Measurements from ENCODE around the gene IPPK.

IPPK gene

DNA sequence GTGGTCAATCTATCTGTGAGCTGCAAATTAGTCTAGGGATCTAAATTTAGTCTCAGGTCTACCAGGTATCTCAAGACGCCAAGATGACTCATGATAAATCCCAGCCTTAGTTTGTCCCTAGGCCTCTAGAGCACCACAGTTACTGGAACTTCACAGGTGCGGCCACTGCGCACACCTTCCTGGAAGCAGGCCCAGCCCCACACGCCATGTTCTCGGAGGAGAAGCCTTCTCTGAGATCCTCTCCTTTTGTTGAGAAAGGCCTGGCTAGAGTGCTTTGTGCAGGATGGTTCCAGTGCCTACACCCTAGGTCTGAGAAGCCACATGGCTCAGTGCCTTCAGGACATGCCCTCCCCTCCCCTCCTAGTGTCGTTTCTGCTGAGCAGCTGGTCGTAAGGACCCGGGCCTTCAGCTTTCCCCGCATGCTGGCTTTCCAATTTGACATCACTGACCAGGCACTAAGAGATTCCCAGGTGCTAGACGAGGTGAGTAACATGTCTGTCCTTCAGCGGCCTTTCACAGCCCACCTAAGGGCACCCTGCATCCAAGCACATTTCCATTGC lies 51.9 kb downstream of the IPPK start:
- H3K4me1 ChIP-seq (ENCODE audit: control insufficient read depth in 1 of 2, insufficient read depth in 2 of 2, low read length in 2 of 2), result peaks cover 18 to 48% of the 10 kb centered on the region in 2 donors
- peak overlapping the region; percentile 28 for H3K27ac ChIP-seq (ENCODE audit: low read length)
- no peaks in the 10 kb centered on the region for H3K27me3 ChIP-seq (ENCODE audit: low read depth, low read length)
- H3K9me3 ChIP-seq (ENCODE audit: control insufficient read depth in 1 of 2, low read length in 2 of 2), result no peaks in the 10 kb centered on the region
- H3K36me3 ChIP-seq (ENCODE audit: control insufficient read depth in 1 of 2, insufficient read depth in 2 of 2, low read length in 2 of 2), result peaks cover 10 to 31% of the 10 kb centered on the region in 2 donors
- H3K4me3 ChIP-seq (ENCODE audit: low read depth in 1 of 2, low read length in 2 of 2), result peak overlapping the region in 1 of 2 donors; percentile 21

DNA sequence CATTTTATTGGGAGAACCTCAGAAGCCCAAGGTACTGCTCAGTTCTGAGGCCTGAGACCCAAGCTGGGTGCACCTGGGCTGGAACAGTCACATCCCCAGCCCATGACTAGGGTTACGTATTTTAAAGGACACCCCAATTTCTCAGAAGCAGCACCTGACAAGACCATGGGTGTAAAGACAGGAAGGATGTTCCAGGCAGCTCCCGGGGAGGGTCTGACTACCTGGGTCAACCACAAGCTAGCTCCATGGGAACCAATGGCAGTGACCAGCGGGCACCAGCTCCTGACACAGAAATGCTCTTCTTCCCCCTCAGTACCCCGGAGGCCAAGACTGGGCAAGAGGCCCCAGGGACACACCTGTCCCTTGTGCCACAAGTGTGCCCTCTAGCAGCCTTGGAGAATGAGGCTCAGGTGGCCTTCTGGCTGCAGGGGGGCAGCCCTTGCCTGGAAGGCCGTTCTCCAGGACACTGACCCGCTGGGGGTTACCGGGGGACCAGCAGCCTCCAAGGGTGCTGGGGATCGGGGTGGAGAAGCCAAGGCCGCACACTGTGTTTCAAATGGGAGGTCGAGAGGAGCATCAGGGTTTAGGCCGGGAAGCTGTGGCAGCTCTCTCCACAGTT lies 52.6 kb downstream of the IPPK start:
- Histone ChIP-seq H3K4me3 (ENCODE audit: low read depth in 1 of 2, low read length in 2 of 2) (peak overlapping the region in 1 of 2 donors; percentile 21), H3K9me3 (ENCODE audit: control insufficient read depth in 1 of 2, low read length in 2 of 2) (no peaks in the 10 kb centered on the region), H3K27ac (ENCODE audit: low read length) (peak overlapping the region; percentile 88), H3K27me3 (ENCODE audit: low read depth, low read length) (no peaks in the 10 kb centered on the region), H3K36me3 (ENCODE audit: control insufficient read depth in 1 of 2, insufficient read depth in 2 of 2, low read length in 2 of 2) (peaks cover 10 to 31% of the 10 kb centered on the region in 2 donors), H3K4me1 (ENCODE audit: control insufficient read depth in 1 of 2, insufficient read depth in 2 of 2, low read length in 2 of 2) (peaks cover 18 to 48% of the 10 kb centered on the region in 2 donors)

- H3K4me1 ChIP-seq (ENCODE audit: control insufficient read depth in 1 of 2, insufficient read depth in 2 of 2, low read length in 2 of 2), result peaks cover 18 to 49% of the 10 kb centered on the region in 2 donors
- peaks cover 15 to 31% of the 10 kb centered on the region in 2 donors for H3K36me3 ChIP-seq (ENCODE audit: control insufficient read depth in 1 of 2, insufficient read depth in 2 of 2, low read length in 2 of 2)
- no peaks in the 10 kb centered on the region for H3K9me3 ChIP-seq (ENCODE audit: control insufficient read depth in 1 of 2, low read length in 2 of 2)
- H3K27me3 ChIP-seq (ENCODE audit: low read depth, low read length), result no peaks in the 10 kb centered on the region
- peak overlapping the region; percentile 88 for H3K27ac ChIP-seq (ENCODE audit: low read length)
- peak overlapping the region; percentile 2 to 16 for H3K4me3 ChIP-seq (ENCODE audit: low read depth in 1 of 2, low read length in 2 of 2)
Measured at GRCh38 chr9:92616655-92617111, 53.2 kb downstream of the IPPK start.

GRCh38 chr9:92616199-92616641 lies 53.7 kb downstream of the IPPK start:
- Histone ChIP-seq H3K4me3 (ENCODE audit: low read depth in 1 of 2, low read length in 2 of 2) (peak overlapping the region; percentile 2 to 16), H3K4me1 (ENCODE audit: control insufficient read depth in 1 of 2, insufficient read depth in 2 of 2, low read length in 2 of 2) (peaks cover 18 to 51% of the 10 kb centered on the region in 2 donors), H3K9me3 (ENCODE audit: control insufficient read depth in 1 of 2, low read length in 2 of 2) (no peaks in the 10 kb centered on the region), H3K27me3 (ENCODE audit: low read depth, low read length) (no peaks in the 10 kb centered on the region), H3K27ac (ENCODE audit: low read length) (peak overlapping the region; percentile 88), H3K36me3 (ENCODE audit: control insufficient read depth in 1 of 2, insufficient read depth in 2 of 2, low read length in 2 of 2) (peaks cover 20 to 31% of the 10 kb centered on the region in 2 donors)

DNA sequence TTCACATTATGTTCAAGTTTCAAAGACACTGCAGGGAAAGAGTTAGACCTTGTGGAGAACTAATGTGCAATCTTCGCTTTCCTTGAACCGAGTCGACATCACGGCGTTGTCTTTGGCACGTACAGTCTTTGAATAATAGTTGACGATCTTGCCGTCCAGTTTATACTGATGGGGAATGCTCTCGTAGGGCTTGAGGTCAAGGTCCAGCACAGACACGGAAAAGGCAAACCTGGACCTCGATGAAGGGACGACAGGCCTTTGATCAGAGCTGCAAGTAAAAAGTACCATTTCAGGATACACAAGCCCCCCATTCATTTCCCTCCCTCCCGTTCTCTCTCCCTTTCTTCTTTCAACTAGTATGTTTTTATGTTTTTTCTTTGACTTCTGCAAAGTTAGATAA lies 54.1 kb downstream of the IPPK start:
- peak overlapping the region; percentile 88 for H3K27ac ChIP-seq (ENCODE audit: low read length)
- peaks cover 18 to 51% of the 10 kb centered on the region in 2 donors for H3K4me1 ChIP-seq (ENCODE audit: control insufficient read depth in 1 of 2, insufficient read depth in 2 of 2, low read length in 2 of 2)

GRCh38 chr9:92614763-92615461 lies 55.0 kb downstream of the IPPK start:
- Histone ChIP-seq H3K27ac (ENCODE audit: low read length) (peak overlapping the region; percentile 88), H3K4me3 (ENCODE audit: low read depth in 1 of 2, low read length in 2 of 2) (no peak overlapping the region), H3K4me1 (ENCODE audit: control insufficient read depth in 1 of 2, insufficient read depth in 2 of 2, low read length in 2 of 2) (peaks cover 18 to 49% of the 10 kb centered on the region in 2 donors), H3K27me3 (ENCODE audit: low read depth, low read length) (no peaks in the 10 kb centered on the region), H3K9me3 (ENCODE audit: control insufficient read depth in 1 of 2, low read length in 2 of 2) (no peaks in the 10 kb centered on the region), H3K36me3 (ENCODE audit: control insufficient read depth in 1 of 2, insufficient read depth in 2 of 2, low read length in 2 of 2) (peaks cover 22 to 35% of the 10 kb centered on the region in 2 donors)

More for the DNA sequence above, 54.1 kb downstream of the IPPK start:
- peaks cover 22 to 31% of the 10 kb centered on the region in 2 donors for H3K36me3 ChIP-seq (ENCODE audit: control insufficient read depth in 1 of 2, insufficient read depth in 2 of 2, low read length in 2 of 2)
- no peaks in the 10 kb centered on the region for H3K27me3 ChIP-seq (ENCODE audit: low read depth, low read length)
- H3K9me3 ChIP-seq (ENCODE audit: control insufficient read depth in 1 of 2, low read length in 2 of 2), result no peaks in the 10 kb centered on the region
- peak overlapping the region in 1 of 2 donors; percentile 16 for H3K4me3 ChIP-seq (ENCODE audit: low read depth in 1 of 2, low read length in 2 of 2)

DNA sequence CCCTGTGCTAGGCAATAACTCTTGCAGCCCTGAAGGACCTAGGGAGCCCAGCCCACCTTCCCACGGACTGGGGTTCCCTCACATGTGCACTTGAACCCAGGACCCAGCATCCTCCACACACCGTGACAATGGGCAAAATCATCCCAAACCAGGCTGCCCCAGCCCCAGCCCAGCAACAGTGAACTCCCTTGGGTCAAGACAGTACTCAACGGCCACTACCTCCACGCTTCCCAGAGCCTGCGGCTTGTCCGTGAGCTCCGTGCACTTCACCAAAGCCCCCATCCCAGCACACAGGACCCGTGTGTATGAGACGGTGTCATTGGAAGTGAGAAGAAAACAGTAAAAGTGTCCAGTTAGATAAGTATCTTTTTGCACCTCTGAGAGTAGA lies 55.8 kb downstream of the IPPK start:
- Histone ChIP-seq H3K27ac (ENCODE audit: low read length) (no peak overlapping the region), H3K4me1 (ENCODE audit: control insufficient read depth in 1 of 2, insufficient read depth in 2 of 2, low read length in 2 of 2) (peaks cover 18 to 48% of the 10 kb centered on the region in 2 donors), H3K9me3 (ENCODE audit: control insufficient read depth in 1 of 2, low read length in 2 of 2) (no peaks in the 10 kb centered on the region), H3K27me3 (ENCODE audit: low read depth, low read length) (no peaks in the 10 kb centered on the region), H3K4me3 (ENCODE audit: low read depth in 1 of 2, low read length in 2 of 2) (no peak overlapping the region), H3K36me3 (ENCODE audit: control insufficient read depth in 1 of 2, insufficient read depth in 2 of 2, low read length in 2 of 2) (peaks cover 22 to 35% of the 10 kb centered on the region in 2 donors)

DNA sequence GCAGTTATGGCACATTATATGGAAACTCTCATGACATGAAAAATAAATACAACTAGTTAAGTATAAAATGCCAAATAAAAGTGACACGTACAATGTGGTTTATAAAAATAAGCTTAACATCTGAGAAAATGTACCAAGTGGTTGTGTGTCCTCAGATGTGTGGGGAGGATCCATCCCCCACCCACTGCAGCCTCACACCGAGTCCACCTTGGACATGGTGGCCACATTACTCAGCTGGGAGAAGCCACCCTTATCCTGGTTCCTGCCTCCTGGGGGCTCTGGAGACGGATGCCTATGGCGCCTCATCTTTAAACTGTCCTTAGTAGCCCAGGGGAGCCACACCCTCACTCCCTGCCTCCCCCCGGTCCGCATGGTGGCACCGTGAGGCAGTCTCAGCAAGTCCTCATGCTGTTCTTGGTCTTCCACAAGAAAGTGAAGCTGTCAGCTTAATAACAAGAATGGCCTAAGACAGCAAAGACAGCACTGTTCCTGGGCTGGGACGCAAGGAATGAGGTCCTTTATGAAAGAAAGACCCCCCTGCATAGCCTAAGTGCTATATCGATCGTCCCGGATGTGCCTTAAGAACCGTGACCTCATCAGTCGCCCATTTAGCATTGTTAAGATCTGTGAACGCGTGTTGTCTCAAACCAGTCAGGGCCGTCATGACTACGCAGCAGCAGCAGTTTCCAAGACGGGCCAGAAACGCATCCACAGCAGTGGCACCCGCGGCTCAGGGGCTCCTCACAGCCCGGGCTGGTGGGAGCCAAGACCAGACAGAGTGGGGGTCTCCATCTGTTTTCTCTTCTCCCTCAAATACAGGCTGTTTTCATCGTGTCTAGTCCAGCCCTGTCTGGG lies 56.4 kb downstream of the IPPK start:
- Histone ChIP-seq H3K4me1 (ENCODE audit: control insufficient read depth in 1 of 2, insufficient read depth in 2 of 2, low read length in 2 of 2) (peaks cover 17 to 48% of the 10 kb centered on the region in 2 donors), H3K9me3 (ENCODE audit: control insufficient read depth in 1 of 2, low read length in 2 of 2) (no peaks in the 10 kb centered on the region), H3K4me3 (ENCODE audit: low read depth in 1 of 2, low read length in 2 of 2) (no peak overlapping the region), H3K27me3 (ENCODE audit: low read depth, low read length) (no peaks in the 10 kb centered on the region), H3K36me3 (ENCODE audit: control insufficient read depth in 1 of 2, insufficient read depth in 2 of 2, low read length in 2 of 2) (peaks cover 22 to 31% of the 10 kb centered on the region in 2 donors), H3K27ac (ENCODE audit: low read length) (no peak overlapping the region)

DNA sequence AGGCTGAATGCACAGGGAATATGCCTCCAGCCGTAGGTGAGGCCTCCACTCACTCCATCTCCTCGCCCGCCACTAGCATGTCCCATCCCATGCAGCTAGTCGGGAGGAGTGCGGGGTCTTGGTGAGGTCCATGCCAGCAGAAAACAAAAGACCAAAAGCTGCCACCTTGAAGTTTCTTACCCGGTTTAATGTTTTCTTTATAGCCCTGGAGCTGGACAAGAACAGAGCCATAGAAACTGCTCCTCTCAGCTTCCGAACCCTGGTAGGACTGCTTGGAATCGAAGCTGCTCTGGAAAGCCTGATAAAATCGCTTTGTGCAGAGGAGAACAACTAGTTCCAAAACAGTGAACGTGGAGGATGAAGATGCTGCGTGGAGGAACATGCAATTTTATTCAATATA lies 57.1 kb downstream of the IPPK start:
- Histone ChIP-seq H3K27me3 (ENCODE audit: low read depth, low read length) (no peaks in the 10 kb centered on the region), H3K4me3 (ENCODE audit: low read depth in 1 of 2, low read length in 2 of 2) (no peak overlapping the region), H3K9me3 (ENCODE audit: control insufficient read depth in 1 of 2, low read length in 2 of 2) (no peaks in the 10 kb centered on the region), H3K27ac (ENCODE audit: low read length) (no peak overlapping the region), H3K36me3 (ENCODE audit: control insufficient read depth in 1 of 2, insufficient read depth in 2 of 2, low read length in 2 of 2) (peaks cover 22 to 26% of the 10 kb centered on the region in 2 donors), H3K4me1 (ENCODE audit: control insufficient read depth in 1 of 2, insufficient read depth in 2 of 2, low read length in 2 of 2) (peaks cover 12 to 48% of the 10 kb centered on the region in 2 donors)

- Histone ChIP-seq H3K4me1 (ENCODE audit: control insufficient read depth in 1 of 2, insufficient read depth in 2 of 2, low read length in 2 of 2) (peaks cover 7 to 48% of the 10 kb centered on the region in 2 donors), H3K9me3 (ENCODE audit: control insufficient read depth in 1 of 2, low read length in 2 of 2) (no peaks in the 10 kb centered on the region), H3K27me3 (ENCODE audit: low read depth, low read length) (no peaks in the 10 kb centered on the region), H3K4me3 (ENCODE audit: low read depth in 1 of 2, low read length in 2 of 2) (no peak overlapping the region), H3K27ac (ENCODE audit: low read length) (no peak overlapping the region), H3K36me3 (ENCODE audit: control insufficient read depth in 1 of 2, insufficient read depth in 2 of 2, low read length in 2 of 2) (peaks cover 22% of the 10 kb centered on the region in 2 donors)
Measured at GRCh38 chr9:92612292-92612691, 57.6 kb downstream of the IPPK start.

Measured in muscle layer of duodenum (tissue), 2 donors.